OCI-LY3 (cell line): ENCODE results near the gene C21orf58.

ENCODE experiments used
- H2AFZ ChIP-seq: fragments of 200-600, 300-600 bp; shearing (Covaris generic); 2 replicates; pipeline ENCODE4 v1.6.0; 2014; ENCODE audit warnings: antibody characterized with exemption, low read depth, low read length
- H3K27ac ChIP-seq: fragments of 200-600, 300-600 bp; sonication (generic); 2 replicates; pipeline ENCODE4 v1.5.1; 2014; ENCODE audit warnings: mild to moderate bottlenecking, low read length, moderate library complexity, mixed read lengths
- H3K27me3 ChIP-seq: fragments of 200-600, 300-600 bp; sonication (generic); 2 replicates; pipeline ENCODE4 v1.6.1; 2014; ENCODE audit warnings: low read depth, low read length, mixed read lengths
- H3K36me3 ChIP-seq: fragments of 200-600, 300-600 bp; sonication (generic); replicated peaks from 2 replicates; pipeline ENCODE3; 2014; ENCODE audit warnings: low read depth, low read length, mixed read lengths
- H3K4me1 ChIP-seq: fragments of 300-600, 200-600 bp; sonication (generic); 2 replicates; pipeline ENCODE4 v1.6.1; 2014; ENCODE audit warnings: low read length, mixed read lengths
- H3K4me2 ChIP-seq: fragments of 200-600, 300-600 bp; sonication (generic); 2 replicates; pipeline ENCODE4 v1.6.1; 2014; ENCODE audit warnings: low read length, mixed read lengths
- H3K4me3 ChIP-seq: fragments of 300-600, 200-600 bp; sonication (generic); 2 replicates; pipeline ENCODE4 v1.5.1; 2014; ENCODE audit warnings: antibody characterized with exemption, mild to moderate bottlenecking, low read length, moderate library complexity
- H3K79me2 ChIP-seq: fragments of 300-600, 200-600 bp; shearing (Covaris generic); 2 replicates; pipeline ENCODE4 v1.6.1; 2014; ENCODE audit warnings: mild to moderate bottlenecking, low read length, mixed read lengths
- H3K9ac ChIP-seq: fragments of 300-600, 200-600 bp; shearing (Covaris generic); 2 replicates; pipeline ENCODE4 v1.6.0; 2014; ENCODE audit warnings: mild to moderate bottlenecking, low read length, moderate library complexity
- H3K9me3 ChIP-seq: fragments of 200-600, 300-600 bp; shearing (Covaris generic); 2 replicates; pipeline ENCODE4 v1.6.1; 2014; ENCODE audit warnings: low read length, mixed read lengths; ENCODE audit not compliant: insufficient read depth
- H4K20me1 ChIP-seq: fragments of 200-600, 300-600 bp; sonication (generic); 2 replicates; pipeline ENCODE4 v1.6.1; 2016; ENCODE audit warnings: low read length, mixed read lengths; ENCODE audit not compliant: insufficient read depth
- EZH2phosphoT487 ChIP-seq: fragments of 200-600 bp; shearing (Covaris generic); IDR thresholded peaks from 2 replicates; pipeline ENCODE4 v1.6.1; 2018; ENCODE audit warnings: antibody characterized with exemption, mixed run types, low read depth
- TF ChIP-seq, protein P1 (sequence below): fragments of 200-600, 300-600 bp; sonication (generic); IDR thresholded peaks from 2 replicates; pipeline ENCODE4 v1.5.1; 2014; ENCODE audit warnings: antibody characterized with exemption, low read length, low read depth

Gene C21orf58

DNA sequence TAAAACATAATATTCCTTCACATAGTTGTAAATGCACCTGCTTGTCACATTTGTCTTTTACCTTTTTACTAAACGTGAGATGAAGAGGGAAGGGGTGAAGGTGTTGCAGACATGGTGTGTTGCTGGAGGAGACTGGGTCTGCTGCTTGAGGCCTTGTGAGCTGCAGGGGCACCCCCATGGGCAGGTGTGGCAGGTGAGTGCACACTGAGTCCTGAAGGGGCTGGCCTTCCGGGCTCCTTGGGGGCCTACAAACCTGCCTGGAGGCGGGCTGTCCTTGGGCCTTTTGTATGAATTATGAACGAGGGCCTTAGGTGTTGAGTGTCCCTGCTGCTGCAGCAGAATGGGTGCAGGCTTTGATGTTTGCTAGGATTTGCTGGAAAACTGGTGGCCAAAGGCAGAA lies 4.0 kb upstream of the C21orf58 start:
- no peak overlapping the region for H3K4me3 ChIP-seq
- H3K27ac ChIP-seq, result no peak overlapping the region
- H3K9me3 ChIP-seq, result no peaks in the 10 kb centered on the region
- H3K4me2 ChIP-seq, result no peak overlapping the region
- no peak overlapping the region for H2AFZ ChIP-seq
- H3K27me3 ChIP-seq, result no peaks in the 10 kb centered on the region
- no peak overlapping the region for H3K9ac ChIP-seq
- TF ChIP-seq EZH2phosphoT487, result no peak
- TF ChIP-seq, protein P1, sequence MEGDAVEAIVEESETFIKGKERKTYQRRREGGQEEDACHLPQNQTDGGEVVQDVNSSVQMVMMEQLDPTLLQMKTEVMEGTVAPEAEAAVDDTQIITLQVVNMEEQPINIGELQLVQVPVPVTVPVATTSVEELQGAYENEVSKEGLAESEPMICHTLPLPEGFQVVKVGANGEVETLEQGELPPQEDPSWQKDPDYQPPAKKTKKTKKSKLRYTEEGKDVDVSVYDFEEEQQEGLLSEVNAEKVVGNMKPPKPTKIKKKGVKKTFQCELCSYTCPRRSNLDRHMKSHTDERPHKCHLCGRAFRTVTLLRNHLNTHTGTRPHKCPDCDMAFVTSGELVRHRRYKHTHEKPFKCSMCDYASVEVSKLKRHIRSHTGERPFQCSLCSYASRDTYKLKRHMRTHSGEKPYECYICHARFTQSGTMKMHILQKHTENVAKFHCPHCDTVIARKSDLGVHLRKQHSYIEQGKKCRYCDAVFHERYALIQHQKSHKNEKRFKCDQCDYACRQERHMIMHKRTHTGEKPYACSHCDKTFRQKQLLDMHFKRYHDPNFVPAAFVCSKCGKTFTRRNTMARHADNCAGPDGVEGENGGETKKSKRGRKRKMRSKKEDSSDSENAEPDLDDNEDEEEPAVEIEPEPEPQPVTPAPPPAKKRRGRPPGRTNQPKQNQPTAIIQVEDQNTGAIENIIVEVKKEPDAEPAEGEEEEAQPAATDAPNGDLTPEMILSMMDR, result no peak
- peaks cover 14% of the 10 kb centered on the region for H3K4me1 ChIP-seq
- peaks cover 15% of the 10 kb centered on the region for H3K36me3 ChIP-seq
- H4K20me1 ChIP-seq, result no peaks in the 10 kb centered on the region
- peaks cover 46% of the 10 kb centered on the region for H3K79me2 ChIP-seq

- H3K36me3 ChIP-seq, result peaks cover 26% of the 10 kb centered on the region
- no peak for TF ChIP-seq EZH2phosphoT487
- TF ChIP-seq, protein P1, result no peak
- peak overlapping the region; percentile 90; the same call in 1 of the 2 replicates for H3K9ac ChIP-seq
- H3K79me2 ChIP-seq, result peaks cover 61% of the 10 kb centered on the region
- H3K4me2 ChIP-seq, result peak overlapping the region; percentile 92
- no peak overlapping the region for H3K4me3 ChIP-seq
- no peaks in the 10 kb centered on the region for H3K9me3 ChIP-seq
- no peak overlapping the region for H3K27ac ChIP-seq
- H2AFZ ChIP-seq, result no peak overlapping the region
- no peaks in the 10 kb centered on the region for H3K27me3 ChIP-seq
- peaks cover 21% of the 10 kb centered on the region for H3K4me1 ChIP-seq
- no peaks in the 10 kb centered on the region for H4K20me1 ChIP-seq
Observed at GRCh38 chr21:46326110-46326703, 2.5 kb upstream of the C21orf58 start.

DNA sequence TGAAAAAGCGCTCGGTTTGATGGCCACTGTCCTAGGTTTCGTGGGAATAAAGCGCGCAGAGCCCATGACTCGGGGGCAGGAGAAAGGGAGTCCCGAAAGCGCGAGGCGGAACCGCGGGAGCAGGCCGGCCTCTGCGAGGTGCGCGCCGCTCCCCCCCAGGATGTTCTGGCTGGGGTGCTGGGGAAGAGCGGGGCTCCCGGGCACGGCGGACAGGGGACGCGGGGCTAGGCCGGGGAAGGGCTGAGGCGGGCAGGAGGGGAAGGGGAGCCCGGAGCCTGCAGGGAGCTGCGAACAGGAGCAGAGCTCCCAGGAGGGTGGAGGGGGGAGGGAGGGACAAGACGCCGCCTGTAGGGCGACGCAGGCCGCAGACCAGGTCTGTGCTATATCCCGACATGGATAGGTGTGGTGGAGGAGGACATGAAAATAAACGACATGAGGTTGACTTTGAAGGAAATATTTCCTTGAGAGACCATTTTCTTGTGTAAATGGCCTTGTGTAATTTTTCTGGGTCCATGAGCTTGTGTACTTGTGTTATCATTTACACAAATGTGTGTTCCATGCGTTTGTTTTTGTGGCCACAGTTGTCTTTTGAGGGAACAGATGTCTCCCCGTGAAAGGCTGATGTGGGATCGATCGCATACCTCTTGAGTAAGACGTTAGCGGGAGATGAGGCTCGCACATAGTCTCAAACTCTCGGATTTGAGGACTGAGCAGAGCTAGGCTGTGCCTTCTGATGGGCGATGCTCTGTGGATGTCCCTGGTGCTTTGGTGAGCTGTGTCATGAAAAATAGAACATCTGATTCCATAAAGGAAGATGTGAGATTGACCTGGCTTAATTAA lies 1.6 kb upstream of the C21orf58 start:
- Histone ChIP-seq H3K79me2 (peaks cover 66% of the 10 kb centered on the region), H4K20me1 (0 out of 2 replicates have a peak, but pooled peaks cover 4% of the 10 kb centered on the region), H3K27ac (peak overlapping the region; percentile 72), H3K36me3 (peaks cover 30% of the 10 kb centered on the region), H3K9ac (peak overlapping the region; percentile 90), H2AFZ (peak overlapping the region; percentile 41; the same call in 1 of the 2 replicates), H3K9me3 (no peaks in the 10 kb centered on the region), H3K4me2 (peak overlapping the region; percentile 92), H3K27me3 (no peaks in the 10 kb centered on the region), H3K4me1 (peaks cover 21% of the 10 kb centered on the region), H3K4me3 (peak overlapping the region; percentile 96)
- TF ChIP-seq, protein P1, result no peak
- TF ChIP-seq EZH2phosphoT487, result no peak

GRCh38 chr21:46324390-46325072 lies 861 bp upstream of the C21orf58 start:
- Histone ChIP-seq H3K27ac (peak overlapping the region; percentile 89), H3K4me3 (peak overlapping the region; percentile 96), H3K27me3 (no peaks in the 10 kb centered on the region), H3K9ac (peak overlapping the region; percentile 94), H3K4me1 (peaks cover 21% of the 10 kb centered on the region), H3K4me2 (peak overlapping the region; percentile 92), H4K20me1 (0 out of 2 replicates have a peak, but pooled peaks cover 4% of the 10 kb centered on the region), H2AFZ (peak overlapping the region; percentile 70; the same call in 1 of the 2 replicates), H3K9me3 (no peaks in the 10 kb centered on the region), H3K36me3 (peaks cover 30% of the 10 kb centered on the region), H3K79me2 (peaks cover 66% of the 10 kb centered on the region)
- TF ChIP-seq, protein P1, result no peak; the same call in 1 of the 2 replicates
- no peak for TF ChIP-seq EZH2phosphoT487
